Renal pelvis (tissue), 12 donors: ENCODE data around the gene DIP2B. TPM values are rescaled to one million over a fixed set of nuclear protein-coding genes. Genes with fewer than 3 reads are reported as not detected.
A peak's percentile ranks its signal among the peaks of the same experiment; 100 is the strongest.
"Not testable (repeated sequence)": the region's sequence is repeated elsewhere in the genome, so short reads cannot be mapped to it uniquely, and the experiment has no call there.

Experiments used
- DNase-seq: peaks from one replicate; pipeline ENCODE4 v3.0.0-alpha.2; 2013
- long read RNA-seq, 16 experiments: transcript quantifications; one replicate each; lab custom pipeline, GENCODE V29; 2026
- polyA plus RNA-seq, 3 donors: library from polyadenylated mRNA; unstranded; fragments of 120-200 nt; gene quantifications; one replicate each; pipeline ENCODE4 v1.2.1, GENCODE V29; 2013; ENCODE audit not compliant: insufficient read length in 3 of 3

The DIP2B gene, protein sequence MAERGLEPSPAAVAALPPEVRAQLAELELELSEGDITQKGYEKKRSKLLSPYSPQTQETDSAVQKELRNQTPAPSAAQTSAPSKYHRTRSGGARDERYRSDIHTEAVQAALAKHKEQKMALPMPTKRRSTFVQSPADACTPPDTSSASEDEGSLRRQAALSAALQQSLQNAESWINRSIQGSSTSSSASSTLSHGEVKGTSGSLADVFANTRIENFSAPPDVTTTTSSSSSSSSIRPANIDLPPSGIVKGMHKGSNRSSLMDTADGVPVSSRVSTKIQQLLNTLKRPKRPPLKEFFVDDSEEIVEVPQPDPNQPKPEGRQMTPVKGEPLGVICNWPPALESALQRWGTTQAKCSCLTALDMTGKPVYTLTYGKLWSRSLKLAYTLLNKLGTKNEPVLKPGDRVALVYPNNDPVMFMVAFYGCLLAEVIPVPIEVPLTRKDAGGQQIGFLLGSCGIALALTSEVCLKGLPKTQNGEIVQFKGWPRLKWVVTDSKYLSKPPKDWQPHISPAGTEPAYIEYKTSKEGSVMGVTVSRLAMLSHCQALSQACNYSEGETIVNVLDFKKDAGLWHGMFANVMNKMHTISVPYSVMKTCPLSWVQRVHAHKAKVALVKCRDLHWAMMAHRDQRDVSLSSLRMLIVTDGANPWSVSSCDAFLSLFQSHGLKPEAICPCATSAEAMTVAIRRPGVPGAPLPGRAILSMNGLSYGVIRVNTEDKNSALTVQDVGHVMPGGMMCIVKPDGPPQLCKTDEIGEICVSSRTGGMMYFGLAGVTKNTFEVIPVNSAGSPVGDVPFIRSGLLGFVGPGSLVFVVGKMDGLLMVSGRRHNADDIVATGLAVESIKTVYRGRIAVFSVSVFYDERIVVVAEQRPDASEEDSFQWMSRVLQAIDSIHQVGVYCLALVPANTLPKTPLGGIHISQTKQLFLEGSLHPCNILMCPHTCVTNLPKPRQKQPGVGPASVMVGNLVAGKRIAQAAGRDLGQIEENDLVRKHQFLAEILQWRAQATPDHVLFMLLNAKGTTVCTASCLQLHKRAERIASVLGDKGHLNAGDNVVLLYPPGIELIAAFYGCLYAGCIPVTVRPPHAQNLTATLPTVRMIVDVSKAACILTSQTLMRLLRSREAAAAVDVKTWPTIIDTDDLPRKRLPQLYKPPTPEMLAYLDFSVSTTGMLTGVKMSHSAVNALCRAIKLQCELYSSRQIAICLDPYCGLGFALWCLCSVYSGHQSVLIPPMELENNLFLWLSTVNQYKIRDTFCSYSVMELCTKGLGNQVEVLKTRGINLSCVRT (N-terminal part only)
- 10 to 100 TPM; 22.7 to 25.5 (median 25.2) TPM for polyA plus RNA-seq
- long read RNA-seq, donor 1, full-length matches to known transcripts, result 4 of 12 reads
- long read RNA-seq, donor 1, partial matches to known transcripts, result 8 of 12 reads
- long read RNA-seq, donor 1, other reads (novel, unspliced or antisense), result 0 of 12 reads
- long read RNA-seq, donor 2, full-length matches to known transcripts, result 1 of 1 reads
- long read RNA-seq, donor 2, partial matches to known transcripts, result 0 of 1 reads
- long read RNA-seq, donor 2, other reads (novel, unspliced or antisense), result 0 of 1 reads
- long read RNA-seq, donor 3, partial matches to known transcripts, result 0 of 1 reads
- long read RNA-seq, donor 3, other reads (novel, unspliced or antisense), result 0 of 1 reads
- long read RNA-seq, donor 4, result 0 reads
- long read RNA-seq, donor 5, partial matches to known transcripts, result 0 of 2 reads
- long read RNA-seq, donor 5, other reads (novel, unspliced or antisense), result 0 of 2 reads
- long read RNA-seq, donor 6, partial matches to known transcripts, result 6 of 7 reads
- long read RNA-seq, donor 6, other reads (novel, unspliced or antisense), result 0 of 7 reads
- long read RNA-seq, donor 7, full-length matches to known transcripts, result 4 of 10 reads
- long read RNA-seq, donor 7, partial matches to known transcripts, result 6 of 10 reads
- long read RNA-seq, donor 7, other reads (novel, unspliced or antisense), result 0 of 10 reads
- long read RNA-seq, donor 8, result 0 reads
- long read RNA-seq, donor 9, full-length matches to known transcripts, result 2 of 19 reads
- long read RNA-seq, donor 9, partial matches to known transcripts, result 17 of 19 reads
- long read RNA-seq, donor 9, other reads (novel, unspliced or antisense), result 0 of 19 reads
- long read RNA-seq, donor 10, full-length matches to known transcripts, result 2 of 11 reads
- long read RNA-seq, donor 10, partial matches to known transcripts, result 9 of 11 reads
- long read RNA-seq, donor 10, other reads (novel, unspliced or antisense), result 0 of 11 reads
- long read RNA-seq, donor 11, partial matches to known transcripts, result 6 of 7 reads
- long read RNA-seq, donor 11, other reads (novel, unspliced or antisense), result 0 of 7 reads
- long read RNA-seq, donor 12, full-length matches to known transcripts, result 4 of 12 reads
- long read RNA-seq, donor 12, partial matches to known transcripts, result 8 of 12 reads
- long read RNA-seq, donor 12, other reads (novel, unspliced or antisense), result 0 of 12 reads
- long read RNA-seq, donor 13, partial matches to known transcripts, result 0 of 1 reads
- long read RNA-seq, donor 13, other reads (novel, unspliced or antisense), result 0 of 1 reads
- long read RNA-seq, donor 14, result 0 reads
- long read RNA-seq, donor 15, partial matches to known transcripts, result 5 of 5 reads
- long read RNA-seq, donor 15, other reads (novel, unspliced or antisense), result 0 of 5 reads
- long read RNA-seq, donor 16, partial matches to known transcripts, result 8 of 12 reads
- long read RNA-seq, donor 16, other reads (novel, unspliced or antisense), result 0 of 12 reads

- peak; percentile 92 for DNase-seq
Measured at GRCh38 chr12:50504798-50505674, at the start of gene DIP2B. TSS of gene DIP2B (plus strand) at chr12:50504985. CDS start at chr12:50505141, 156 bp downstream.

GRCh38 chr12:50458606-50459005 is 46.2 kb upstream of the DIP2B start:
- DNase-seq, result no peak

DNA sequence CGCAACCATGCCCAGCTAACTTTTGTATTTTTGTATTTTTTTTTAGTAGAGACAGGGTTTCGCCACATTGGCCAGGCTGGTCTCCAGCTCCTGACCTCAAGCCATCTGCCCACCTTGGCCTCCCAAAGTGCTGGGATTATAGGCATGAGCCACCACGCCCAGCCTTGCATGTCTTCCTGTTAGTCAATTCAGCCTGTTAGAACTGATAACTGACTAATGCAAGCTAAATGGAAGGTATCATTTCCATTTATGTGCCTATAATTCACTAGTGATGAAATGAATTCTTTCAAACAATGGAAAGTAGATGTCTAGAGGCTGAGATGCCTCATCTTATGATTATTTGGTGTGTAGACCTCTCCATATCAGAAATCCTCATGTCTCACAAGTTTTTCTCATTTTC is 37.3 kb upstream of the DIP2B start:
- no peak for DNase-seq

GRCh38 chr12:50477241-50477832 is 27.4 kb upstream of the DIP2B start:
- DNase-seq, result no peak

DNA sequence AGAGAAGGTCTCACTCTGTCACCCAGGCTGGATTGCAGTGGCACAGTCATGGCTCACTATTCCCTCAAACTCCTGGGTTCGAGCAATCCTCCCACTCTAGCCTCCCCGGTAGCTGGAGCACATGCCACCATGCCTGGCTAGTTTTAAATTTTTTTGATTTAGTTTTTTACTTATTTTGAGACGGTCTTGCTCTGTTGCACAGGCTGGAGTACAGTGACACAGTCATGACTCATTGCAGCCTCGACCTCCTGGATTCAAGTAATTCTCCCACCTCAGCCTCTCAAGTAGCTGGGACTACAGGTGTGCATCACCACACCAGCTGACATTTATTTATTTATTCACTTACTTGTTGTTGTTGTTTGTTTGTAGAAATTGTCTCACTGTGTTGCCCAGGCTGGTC is 22.2 kb upstream of the DIP2B start:
- DNase-seq, result no peak

DNA sequence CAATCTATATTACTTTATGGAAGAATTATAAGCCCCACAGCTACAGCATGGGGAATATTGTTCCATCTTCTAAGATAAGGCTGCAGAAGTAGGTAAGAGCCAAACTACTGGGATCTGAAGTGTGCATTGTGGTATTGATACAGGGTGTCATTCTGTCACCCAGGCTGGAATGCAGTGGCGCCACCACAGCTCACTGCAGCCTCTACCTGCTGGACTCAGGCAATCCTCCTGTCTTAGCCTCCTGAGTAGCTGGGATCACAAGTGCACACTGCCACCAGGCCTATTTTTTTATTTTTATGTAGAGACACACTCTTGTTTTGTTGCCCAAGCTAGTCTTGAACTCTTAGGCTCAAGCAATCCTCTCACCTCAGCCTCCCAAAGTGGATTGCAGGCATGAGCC is 21.3 kb upstream of the DIP2B start:
- no peak for DNase-seq

GRCh38 chr12:50488801-50489200 is 16.0 kb upstream of the DIP2B start:
- no peak for DNase-seq

DNA sequence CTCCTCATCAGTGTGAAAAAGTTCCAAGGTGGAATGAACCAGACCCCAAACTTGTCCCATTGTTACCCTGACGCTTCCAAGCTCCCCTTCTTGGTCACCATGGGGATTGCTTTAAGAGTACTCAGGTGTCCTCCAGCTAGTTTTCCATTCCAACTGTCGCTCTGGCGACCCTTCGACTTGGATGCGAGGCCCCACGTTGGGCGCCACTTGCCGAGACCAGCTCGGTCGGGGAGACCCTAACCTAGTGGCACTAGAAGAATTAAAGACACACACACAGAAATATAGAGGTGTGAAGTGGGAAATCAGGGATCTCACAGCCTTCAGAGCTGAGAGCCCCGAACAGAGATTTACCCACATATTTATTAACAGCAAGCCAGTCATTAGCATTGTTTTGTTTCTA is 6.7 kb upstream of the DIP2B start:
- not testable (repeated sequence) for DNase-seq

GRCh38 chr12:50505675-50506530 is 1.1 kb downstream of the DIP2B start:
- peak; percentile 30 for DNase-seq

DNA sequence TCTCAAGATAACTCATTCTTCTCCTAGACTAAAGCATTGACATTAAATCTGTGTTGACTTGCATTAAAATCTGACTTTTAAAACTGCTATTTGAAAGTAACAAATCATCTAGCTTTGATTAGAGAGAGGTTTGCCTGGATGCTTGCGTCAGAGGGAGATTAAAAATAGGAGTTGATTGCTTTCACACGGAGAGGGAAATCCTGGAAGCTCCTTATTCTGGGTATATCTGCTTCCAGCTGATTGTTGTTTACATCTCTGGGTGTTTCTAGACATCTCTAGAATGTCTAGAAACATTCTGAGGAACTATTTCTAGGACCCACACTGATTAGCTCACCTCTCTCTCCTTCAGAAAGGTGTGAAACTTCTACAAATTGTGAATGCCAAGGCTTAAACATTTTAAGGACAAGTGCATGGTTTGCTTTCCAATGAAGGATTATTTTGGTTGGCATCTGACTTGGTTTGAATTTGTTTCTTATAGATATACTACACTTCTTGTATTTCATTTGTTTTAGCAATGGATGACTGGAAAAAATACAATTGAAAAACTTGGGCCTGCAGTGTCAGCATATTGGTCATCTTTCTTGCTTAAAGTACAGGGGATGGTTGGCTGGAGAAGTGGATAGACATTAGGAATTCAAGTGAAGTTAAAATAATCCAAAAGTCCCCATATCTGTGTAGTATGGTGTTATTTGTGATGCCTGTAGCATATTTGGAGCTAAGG is 2.1 kb downstream of the DIP2B start:
- no peak for DNase-seq

- DNase-seq, result no peak
Measured at GRCh38 chr12:50507474-50507838, 2.7 kb downstream of the DIP2B start.

DNA sequence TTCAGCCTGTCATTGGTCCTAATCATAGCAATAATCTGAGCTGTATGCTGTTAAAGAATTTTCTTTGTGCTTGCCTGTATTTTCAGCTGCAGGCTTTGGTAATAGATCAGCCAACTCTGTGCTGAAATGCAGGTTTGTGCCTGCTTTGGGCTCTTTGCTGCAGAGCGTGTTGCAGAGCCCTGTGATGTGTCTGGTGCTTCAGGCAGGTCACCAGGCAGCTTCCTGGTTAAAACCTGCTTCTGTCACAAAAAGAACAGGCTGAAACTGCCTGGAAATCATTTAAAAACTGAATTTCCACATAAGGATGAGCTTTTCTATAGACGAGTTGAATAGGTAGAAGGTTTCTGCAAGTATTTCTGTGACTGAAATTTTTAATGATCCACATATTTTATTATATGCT is 3.1 kb downstream of the DIP2B start:
- no peak for DNase-seq

DNA sequence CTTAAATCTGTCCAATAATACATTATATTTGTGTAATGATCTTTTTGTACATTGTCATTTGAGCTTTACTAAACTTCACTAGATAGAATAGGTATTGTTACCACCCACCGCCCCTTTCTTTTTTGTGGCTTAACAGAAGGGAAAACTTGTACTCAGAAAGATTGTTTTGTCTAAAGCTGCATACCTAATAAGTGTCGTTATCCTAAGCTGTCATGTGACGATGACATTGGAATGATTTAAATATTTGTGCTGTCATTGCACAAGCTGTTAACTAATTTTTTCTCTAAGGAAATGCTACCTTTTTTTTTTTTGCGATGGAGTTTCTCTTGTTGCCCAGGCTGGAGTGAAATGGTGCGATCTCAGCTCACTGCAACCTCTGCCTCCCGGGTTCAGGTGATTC is 3.6 kb downstream of the DIP2B start:
- no peak for DNase-seq

GRCh38 chr12:50508970-50509663 is 4.3 kb downstream of the DIP2B start:
- no peak for DNase-seq
